ENCODE results near the gene IFNA4. TPM values are rescaled to one million over a fixed set of nuclear protein-coding genes. Genes with fewer than 3 reads are reported as not detected.
A peak's percentile ranks its signal among the peaks of the same experiment; 100 is the strongest.
"Not testable (repeated sequence)": the region's sequence is repeated elsewhere in the genome, so short reads cannot be mapped to it uniquely, and the experiment has no call there.

The IFNA4 gene
- total and polyA plus RNA-seq, 2 donors (not counting 1 experiment from before 2014, with no cell fraction given), result not detected

DNA sequence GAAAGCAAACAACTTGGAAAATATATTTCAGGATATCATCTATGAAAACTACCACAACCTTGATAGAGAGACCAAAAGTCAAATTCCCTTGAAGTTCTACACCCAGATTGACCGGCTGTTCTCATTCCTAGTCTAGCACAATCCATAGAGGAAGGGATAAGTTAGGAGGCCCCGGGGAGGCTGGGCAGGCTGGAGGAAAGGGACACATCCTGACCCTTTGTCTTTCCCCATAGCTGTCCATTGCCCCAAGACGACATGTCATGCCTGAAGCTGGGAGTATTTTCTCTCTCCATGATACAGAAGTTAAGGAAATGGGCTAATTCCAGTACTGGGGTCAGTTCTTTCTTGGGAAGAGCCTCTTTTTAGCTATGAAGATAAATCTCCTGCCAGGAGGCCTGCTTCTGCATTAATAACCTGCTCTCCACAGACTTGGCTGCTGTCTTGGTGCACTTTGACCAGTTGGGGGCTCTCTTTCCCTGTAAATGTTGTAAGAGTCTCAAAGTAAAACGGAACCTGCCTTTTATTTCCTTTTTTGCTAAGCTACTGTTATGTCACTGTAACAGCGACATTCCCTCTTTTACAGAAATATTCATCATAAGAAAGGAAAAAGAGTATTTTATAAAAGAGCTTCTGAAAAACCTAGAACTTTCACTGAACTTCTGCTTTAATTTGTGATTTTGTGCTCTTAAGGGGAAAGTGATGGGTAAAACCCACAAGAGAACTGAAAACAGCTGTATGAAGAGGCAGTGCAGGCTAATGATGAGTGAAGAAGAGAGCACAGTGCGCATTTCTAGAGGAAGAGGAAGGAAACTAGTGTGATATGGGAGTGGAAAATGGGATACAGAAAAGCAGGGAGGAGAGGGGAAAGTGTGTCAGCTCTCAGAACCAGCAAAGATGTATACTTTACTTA, 7.7 kb upstream of the IFNA4 start:
- H3K79me2 ChIP-seq (ENCODE audit: control insufficient read depth, insufficient read depth, low read length); H3K9ac ChIP-seq (ENCODE audit: low read length); H3K27ac Mint-ChIP-seq; H3K4me1 ChIP-seq (ENCODE audit: control insufficient read depth in 2 of 2, insufficient read depth in 2 of 2, low read length in 2 of 2); H3K36me3 ChIP-seq (replicated peaks in 1 of 2; ENCODE audit: control extremely low read depth in 1 of 2, control insufficient read depth in 1 of 2, extremely low read depth in 1 of 2, insufficient read depth in 2 of 2, low read length in 1 of 2); H4K20me1 ChIP-seq (ENCODE audit: control insufficient read depth, insufficient read depth, low read length, poor library complexity, severe bottlenecking); H3K9me3 Mint-ChIP-seq (ENCODE audit: insufficient read depth); H3K4me1 Mint-ChIP-seq; H3K27ac ChIP-seq (ENCODE audit: low read length in 2 of 2); H3K4me3 ChIP-seq (ENCODE audit: control extremely low read depth in 1 of 5, extremely low read depth in 1 of 5, insufficient read depth in 1 of 5, low read depth in 2 of 5, low read length in 4 of 5); POLR2A ChIA-PET; H3K27me3 Mint-ChIP-seq; H3K27me3 ChIP-seq (replicated peaks in 1 of 4; ENCODE audit: control extremely low read depth in 1 of 4, control insufficient read depth in 3 of 4, insufficient read depth in 4 of 4, low read length in 3 of 4); H3K9me3 ChIP-seq (ENCODE audit: control extremely low read depth in 1 of 3, control insufficient read depth in 2 of 3, insufficient read depth in 1 of 3, low read length in 2 of 3): not testable (repeated sequence)
- peak overlapping the region; percentile 6 for H3K4me3 Mint-ChIP-seq
- TF ChIP-seq, protein P1, sequence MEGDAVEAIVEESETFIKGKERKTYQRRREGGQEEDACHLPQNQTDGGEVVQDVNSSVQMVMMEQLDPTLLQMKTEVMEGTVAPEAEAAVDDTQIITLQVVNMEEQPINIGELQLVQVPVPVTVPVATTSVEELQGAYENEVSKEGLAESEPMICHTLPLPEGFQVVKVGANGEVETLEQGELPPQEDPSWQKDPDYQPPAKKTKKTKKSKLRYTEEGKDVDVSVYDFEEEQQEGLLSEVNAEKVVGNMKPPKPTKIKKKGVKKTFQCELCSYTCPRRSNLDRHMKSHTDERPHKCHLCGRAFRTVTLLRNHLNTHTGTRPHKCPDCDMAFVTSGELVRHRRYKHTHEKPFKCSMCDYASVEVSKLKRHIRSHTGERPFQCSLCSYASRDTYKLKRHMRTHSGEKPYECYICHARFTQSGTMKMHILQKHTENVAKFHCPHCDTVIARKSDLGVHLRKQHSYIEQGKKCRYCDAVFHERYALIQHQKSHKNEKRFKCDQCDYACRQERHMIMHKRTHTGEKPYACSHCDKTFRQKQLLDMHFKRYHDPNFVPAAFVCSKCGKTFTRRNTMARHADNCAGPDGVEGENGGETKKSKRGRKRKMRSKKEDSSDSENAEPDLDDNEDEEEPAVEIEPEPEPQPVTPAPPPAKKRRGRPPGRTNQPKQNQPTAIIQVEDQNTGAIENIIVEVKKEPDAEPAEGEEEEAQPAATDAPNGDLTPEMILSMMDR (IDR thresholded peaks at IDR 0.05), result peak; percentile 56
- DNase-seq (peak; percentile 42), ATAC-seq (ENCODE audit: low read depth) (peak; percentile 86)
- CTCF ChIA-PET, result interaction anchor here (0.5 to 2.3 kb wide), 12 partner anchors 11 to 856 kb away, joined by 3 to 9 read pairs (median 4); no protein-coding TSS in a partner anchor
- Histone ChIP-seq H2AFZ (ENCODE audit: insufficient read depth, low read depth, low read length, poor library complexity, severe bottlenecking) (peak overlapping the region; percentile 6), H3K4me2 (replicated peaks; ENCODE audit: low read depth, low read length, poor library complexity, severe bottlenecking) (peak overlapping the region; percentile 12)
- intact Hi-C loops (cut with micrococcal nuclease), result loop anchor here (1.0 kb wide), 1 partner anchor 594 kb away; no protein-coding TSS in a partner anchor
- 0% methylated on average over 1 of the region's 6 CpGs for WGBS (ENCODE audit: insufficient coverage)
